ENCODE measurements around the gene ZNF689. TPM values are rescaled to one million over a fixed set of nuclear protein-coding genes. Genes with fewer than 3 reads are reported as not detected.

The ZNF689 gene
- total and polyA plus RNA-seq, 2 of the 13 experiments (the other 11 are each of a cell fraction or from before 2014, with no cell fraction given): 9.7 to 19.5 TPM

- no peak for TF ChIP-seq GRHL1 (CRISPR knock-in tag; conservative IDR thresholded peaks at IDR 0.05)
- TF ChIP-seq ZNF800 (CRISPR knock-in tag; IDR thresholded peaks at IDR 0.05): no peak; the same call in 1 of the 2 replicates
- peak; percentile 79 for TF ChIP-seq SIN3A (IDR thresholded peaks at IDR 0.05; ENCODE audit: borderline replicate concordance, low read depth, low read length)
- peak; percentile 79 for TF ChIP-seq TBX3 (IDR thresholded peaks at IDR 0.05; ENCODE audit: borderline replicate concordance)
- TF ChIP-seq ZUFSP (CRISPR knock-in tag; IDR thresholded peaks at IDR 0.05; ENCODE audit: borderline replicate concordance): no peak
- peak; percentile 57 for TF ChIP-seq RCOR2 (CRISPR knock-in tag; IDR thresholded peaks at IDR 0.05)
- TF ChIP-seq ARID3A (IDR thresholded peaks at IDR 0.05; ENCODE audit: low read depth, low read length): no peak; the same call in 1 of the 2 replicates
- peak; percentile 79 for TF ChIP-seq IRF9 (CRISPR knock-in tag; IDR thresholded peaks at IDR 0.05; ENCODE audit: borderline replicate concordance)
- no peak for TF ChIP-seq ZFAT (CRISPR knock-in tag; conservative IDR thresholded peaks at IDR 0.05)
- no peak for TF ChIP-seq ZEB1 (IDR thresholded peaks at IDR 0.05; ENCODE audit: insufficient replicate concordance, low read depth)
- no peak for TF ChIP-seq CC2D1A (CRISPR knock-in tag; IDR thresholded peaks at IDR 0.05)
- TF ChIP-seq BATF2 (CRISPR knock-in tag; IDR thresholded peaks at IDR 0.05): no peak
- no peak for TF ChIP-seq ZNF773 (CRISPR knock-in tag; IDR thresholded peaks at IDR 0.05; ENCODE audit: borderline replicate concordance)
- TF ChIP-seq ZNF180 (CRISPR knock-in tag; IDR thresholded peaks at IDR 0.05; ENCODE audit: borderline replicate concordance, low read depth): no peak
- 0 out of 2 replicates have a peak, but pooled peaks have one; percentile 14 for TF ChIP-seq RFXAP (CRISPR knock-in tag; IDR thresholded peaks at IDR 0.05; ENCODE audit: borderline replicate concordance)
- TF ChIP-seq ZNF589 (CRISPR knock-in tag; conservative IDR thresholded peaks at IDR 0.05): no peak
- no peak for TF ChIP-seq NCOA2 (CRISPR knock-in tag; IDR thresholded peaks at IDR 0.05)
- TF ChIP-seq ZNF382 (CRISPR knock-in tag; IDR thresholded peaks at IDR 0.05; ENCODE audit: borderline replicate concordance): no peak
- no peak; the same call in 1 of the 2 replicates for TF ChIP-seq IRX3 (CRISPR knock-in tag; IDR thresholded peaks at IDR 0.05; ENCODE audit: borderline replicate concordance, low read depth)
Observed at GRCh38 chr16:30657866-30658730, 47.9 kb upstream of the ZNF689 start, which contains the start of gene FBRS (continued).

Measured in HepG2 (cell line).